Measurements from ENCODE around the gene PISD. TPM values are rescaled to one million over a fixed set of nuclear protein-coding genes. Genes with fewer than 3 reads are reported as not detected.

PISD gene
- total and polyA plus RNA-seq, 9 of the 15 experiments (the other 6 are each of a cell fraction or from before 2014, with no cell fraction given), result 24.5 to 65.9 (median 36.6) TPM

GRCh38 chr22:31585161-31585859, 76.7 kb downstream of the PISD start (continued):
- TF ChIP-seq ZBTB40 (IDR thresholded peaks at IDR 0.05) (no peak), ZBTB40 (CRISPR knock-in tag; IDR thresholded peaks at IDR 0.05) (no peak), ZNF583 (CRISPR knock-in tag; IDR thresholded peaks at IDR 0.05) (no peak), FOXP4 (CRISPR knock-in tag; IDR thresholded peaks at IDR 0.05; ENCODE audit: borderline replicate concordance) (no peak), HDAC6 (IDR thresholded peaks at IDR 0.05; ENCODE audit: low read depth, low read length) (no peak), TSC22D4 (tag; IDR thresholded peaks at IDR 0.05) (no peak), RUNX1 (IDR thresholded peaks at IDR 0.05; ENCODE audit: low read depth) (no peak), MYNN (IDR thresholded peaks at IDR 0.05) (peak; percentile 40; the same call in 1 of the 2 replicates), MYNN (CRISPR knock-in tag; IDR thresholded peaks at IDR 0.05) (no peak), SRSF3 (IDR thresholded peaks at IDR 0.05; ENCODE audit: insufficient read depth, low read length) (no peak), BDP1 (IDR thresholded peaks at IDR 0.05; ENCODE audit: insufficient read depth, insufficient read length) (no peak), ZBTB9 (CRISPR knock-in tag; IDR thresholded peaks at IDR 0.05) (no peak), POLR3A (IDR thresholded peaks at IDR 0.05; ENCODE audit: borderline replicate concordance, extremely low read depth, insufficient read depth, insufficient read length) (no peak), FOXK1 (CRISPR knock-in tag; IDR thresholded peaks at IDR 0.05; ENCODE audit: borderline replicate concordance) (no peak), SMARCE1 (IDR thresholded peaks at IDR 0.05) (peak; percentile 77), LEF1 (IDR thresholded peaks at IDR 0.05) (0 out of 2 replicates have a peak, but pooled peaks have one; percentile 13)
